BLaER1 treated with 17β-estradiol and CSF1 and Interleukin-3, amounts not matched to agents 10 nM and 100 nM (cell line): ENCODE data around the gene ING1.

ENCODE experiments used
- H3K27ac ChIP-seq, 11 experiments: shearing (Covaris generic); formaldehyde crosslinking; 2 replicates each; pipeline ENCODE4 v1.8.1; 2022
- H3K27me3 ChIP-seq, 11 experiments: shearing (Covaris generic); formaldehyde crosslinking; 2 replicates each; pipeline ENCODE4 v1.8.1; 2022
- H3K36me3 ChIP-seq, 11 experiments: shearing (Covaris generic); formaldehyde crosslinking; 2 replicates each; pipeline ENCODE4 v1.8.1; 2022
- H3K4me1 ChIP-seq, 10 experiments: shearing (Covaris generic); formaldehyde crosslinking; 2 replicates each; pipeline ENCODE4 v1.8.1; 2022
- H3K4me2 ChIP-seq, 11 experiments: shearing (Covaris generic); formaldehyde crosslinking; 2 replicates each; pipeline ENCODE4 v1.8.1; 2022
- H3K4me3 ChIP-seq, 10 experiments: shearing (Covaris generic); formaldehyde crosslinking; 2 replicates each; pipeline ENCODE4 v1.8.1; 2022
- H3K9ac ChIP-seq, 11 experiments: shearing (Covaris generic); formaldehyde crosslinking; 2 replicates each; pipeline ENCODE4 v1.8.1; 2022
- H3K9me3 ChIP-seq, 11 experiments: shearing (Covaris generic); formaldehyde crosslinking; replicated peaks in 1 of 11; 2 replicates each; pipeline ENCODE4 v1.8.1; 2022
- H4K20me1 ChIP-seq, 11 experiments: shearing (Covaris generic); formaldehyde crosslinking; 2 replicates each; pipeline ENCODE4 v1.8.1; 2022
- Cebpa-rat ChIP-seq, 11 experiments: shearing (Covaris generic); IDR thresholded peaks; 2 replicates each; pipeline ENCODE4 v1.8.1; 2022

Gene ING1

DNA sequence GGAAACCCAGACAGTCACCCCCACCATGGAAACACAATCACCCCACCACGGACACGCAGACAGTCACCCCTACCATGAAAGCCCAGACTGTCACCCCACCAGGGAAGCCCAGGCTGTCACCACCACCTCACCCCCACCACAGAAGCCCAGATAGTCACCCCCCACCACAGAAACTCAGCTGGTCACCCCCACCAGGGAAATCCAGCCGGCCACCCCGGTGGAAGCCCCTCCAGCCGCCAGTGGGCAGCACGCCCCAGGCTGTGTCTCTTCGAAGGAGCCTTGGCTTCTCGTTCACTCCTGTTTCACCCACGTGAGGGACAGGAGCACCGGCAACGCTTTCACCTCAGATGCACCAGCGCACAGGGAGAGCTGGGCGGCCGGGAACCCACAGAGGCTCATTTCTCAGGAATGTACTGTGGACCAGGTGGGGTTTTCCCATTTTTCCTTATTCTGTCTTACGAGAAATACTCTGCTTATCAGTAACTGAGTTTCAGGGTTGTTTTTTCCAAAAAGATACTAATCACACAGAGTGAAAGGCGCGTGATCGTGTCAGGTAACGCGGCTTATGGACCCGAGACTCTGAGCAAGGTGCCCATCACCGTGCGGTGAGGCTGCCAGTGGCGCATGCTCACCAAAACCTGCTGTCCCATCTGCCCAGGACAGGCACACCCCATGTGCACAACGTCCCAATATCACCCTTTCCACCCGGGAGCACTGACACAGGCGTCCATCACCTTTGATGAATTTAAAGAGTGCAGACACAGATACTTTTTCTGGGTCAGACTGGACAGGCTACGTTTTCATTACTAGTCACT, 35.6 kb upstream of the ING1 start:
- H3K36me3 ChIP-seq, result peaks cover 31 to 55% (median 44%) of the 10 kb centered on the region in 11 experiments

DNA sequence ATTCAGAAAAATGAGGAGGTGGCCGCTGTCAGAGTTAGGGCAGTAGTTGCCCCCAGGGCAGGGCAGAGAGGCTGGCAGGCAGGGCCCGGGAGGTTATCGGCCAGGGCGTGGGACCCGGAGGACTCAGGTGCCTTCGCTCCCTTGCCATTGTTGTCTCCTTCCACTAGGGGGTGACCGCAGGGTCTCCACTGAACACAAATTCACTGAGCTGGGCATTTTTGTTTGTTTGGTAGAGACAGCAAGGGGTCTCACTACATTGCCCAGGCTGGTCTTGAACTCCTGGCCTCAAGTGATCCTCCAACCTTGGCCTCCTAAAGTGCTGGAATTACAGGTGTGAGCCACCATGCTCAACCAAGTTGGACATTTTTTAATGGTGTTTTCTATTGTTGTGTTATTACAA, 32.6 kb upstream of the ING1 start:
- H3K36me3 ChIP-seq, result peaks cover 54 to 77% (median 61%) of the 10 kb centered on the region in 11 experiments
- H3K27me3 ChIP-seq, result no peaks in the 10 kb centered on the region
- H3K4me3 ChIP-seq, result no peak overlapping the region
- H3K4me1 ChIP-seq, result peaks cover 24 to 44% (median 34%) of the 10 kb centered on the region in 10 experiments
- H3K9ac ChIP-seq, result no peak overlapping the region
- TF ChIP-seq Cebpa-rat (IDR thresholded peaks at IDR 0.05), result no peak
- H3K27ac ChIP-seq, result peak overlapping the region in 1 of 11 experiments; percentile 36; a peak in 1 of 22 replicates
- no peaks in the 10 kb centered on the region for H3K9me3 ChIP-seq
- H3K4me2 ChIP-seq, result peak overlapping the region in 7 of 11 experiments; percentile 10 to 43 (median 17); a peak in 7 of 22 replicates
- H4K20me1 ChIP-seq, result peaks cover 0 to 53% (median 34%) of the 10 kb centered on the region in 11 experiments; a peak in 17 of 22 replicates

More for the DNA sequence above, 35.6 kb upstream of the ING1 start:
- no peak overlapping the region for H3K4me3 ChIP-seq
- H3K9ac ChIP-seq, result peak overlapping the region in 1 of 11 experiments; percentile 32; a peak in 1 of 22 replicates
- peak overlapping the region in 5 of 11 experiments; percentile 17 to 87 (median 49); a peak in 7 of 22 replicates for H3K27ac ChIP-seq
- no peaks in the 10 kb centered on the region for H3K27me3 ChIP-seq
- peaks cover 5 to 8% (median 7%) of the 10 kb centered on the region in 11 experiments; a peak in 15 of 22 replicates for H3K9me3 ChIP-seq
- TF ChIP-seq Cebpa-rat (IDR thresholded peaks at IDR 0.05), result no peak
- peaks cover 0 to 52% (median 33%) of the 10 kb centered on the region in 11 experiments; a peak in 17 of 22 replicates for H4K20me1 ChIP-seq
- H3K4me1 ChIP-seq, result peaks cover 28 to 48% (median 38%) of the 10 kb centered on the region in 10 experiments
- peak overlapping the region; percentile 35 to 96 (median 86); a peak in 20 of 22 replicates for H3K4me2 ChIP-seq

- TF ChIP-seq Cebpa-rat (IDR thresholded peaks at IDR 0.05), result no peak
- Histone ChIP-seq H3K4me2 (no peak overlapping the region), H4K20me1 (peaks cover 0 to 47% (median 22%) of the 10 kb centered on the region in 11 experiments; a peak in 17 of 22 replicates), H3K9ac (no peak overlapping the region), H3K4me1 (peaks cover 13 to 32% (median 22%) of the 10 kb centered on the region in 10 experiments), H3K9me3 (no peaks in the 10 kb centered on the region), H3K27ac (no peak overlapping the region), H3K36me3 (peaks cover 66 to 88% (median 73%) of the 10 kb centered on the region in 11 experiments), H3K4me3 (no peak overlapping the region), H3K27me3 (no peaks in the 10 kb centered on the region)
Measured at GRCh38 chr13:110681868-110682550, 31.5 kb upstream of the ING1 start.

- Histone ChIP-seq H3K4me3 (no peak overlapping the region), H3K27me3 (no peaks in the 10 kb centered on the region), H3K9ac (no peak overlapping the region; a peak in 1 of 22 replicates), H3K27ac (no peak overlapping the region), H4K20me1 (peaks cover 0 to 42% (median 19%) of the 10 kb centered on the region in 11 experiments; a peak in 14 of 22 replicates), H3K4me1 (peaks cover 6 to 25% (median 15%) of the 10 kb centered on the region in 10 experiments), H3K4me2 (no peak overlapping the region), H3K9me3 (no peaks in the 10 kb centered on the region), H3K36me3 (peaks cover 73 to 96% (median 80%) of the 10 kb centered on the region in 11 experiments)
- TF ChIP-seq Cebpa-rat (IDR thresholded peaks at IDR 0.05), result no peak
Measured at GRCh38 chr13:110682746-110683145, 30.8 kb upstream of the ING1 start.

DNA sequence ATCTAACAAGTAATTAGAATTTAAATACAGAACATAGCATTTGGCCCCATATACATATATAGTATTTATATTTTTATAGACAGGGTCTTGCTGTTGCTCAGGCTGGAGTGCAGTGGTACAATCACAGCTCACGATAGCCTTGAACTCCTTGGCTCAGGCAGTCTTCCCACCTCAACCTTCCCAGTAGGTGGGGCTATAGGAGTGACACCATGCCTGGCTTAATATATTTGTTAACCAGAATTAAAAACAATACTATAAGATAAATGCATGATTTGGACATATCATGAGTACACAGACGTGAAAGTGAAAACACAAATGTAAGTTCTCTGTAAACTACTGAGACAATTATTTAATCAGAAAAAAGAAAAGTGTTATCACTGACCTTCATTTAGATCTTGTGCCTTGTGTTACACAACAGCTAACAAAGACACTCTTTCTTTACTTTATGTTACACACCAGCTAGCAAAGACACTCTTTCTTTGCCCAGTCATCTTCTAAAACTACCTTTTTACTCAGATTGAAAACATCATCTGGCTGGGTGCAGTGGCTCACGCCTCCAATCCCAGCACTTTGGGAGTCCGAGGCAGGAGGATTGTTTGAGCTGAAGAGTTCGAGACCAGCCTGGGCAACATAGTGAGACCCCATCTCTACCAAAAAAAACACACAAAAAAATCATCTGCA, 30.2 kb upstream of the ING1 start:
- Histone ChIP-seq H3K27ac (no peak overlapping the region), H3K4me1 (peaks cover 0 to 19% (median 12%) of the 10 kb centered on the region in 10 experiments; a peak in 14 of 20 replicates)
- TF ChIP-seq Cebpa-rat (IDR thresholded peaks at IDR 0.05), result no peak

GRCh38 chr13:110683921-110684320, 29.6 kb upstream of the ING1 start:
- H3K9ac ChIP-seq, result no peak overlapping the region
- TF ChIP-seq Cebpa-rat (IDR thresholded peaks at IDR 0.05), result no peak
- peaks cover 0 to 41% (median 12%) of the 10 kb centered on the region in 11 experiments; a peak in 12 of 22 replicates for H4K20me1 ChIP-seq
- no peak overlapping the region for H3K4me3 ChIP-seq
- H3K27me3 ChIP-seq, result no peaks in the 10 kb centered on the region
- no peak overlapping the region for H3K4me2 ChIP-seq
- peaks cover 0 to 15% (median 9%) of the 10 kb centered on the region in 10 experiments; a peak in 12 of 20 replicates for H3K4me1 ChIP-seq
- H3K9me3 ChIP-seq, result no peaks in the 10 kb centered on the region
- no peak overlapping the region for H3K27ac ChIP-seq
- H3K36me3 ChIP-seq, result peaks cover 74 to 97% (median 81%) of the 10 kb centered on the region in 11 experiments

More for the DNA sequence above, 30.2 kb upstream of the ING1 start:
- peaks cover 0 to 42% (median 13%) of the 10 kb centered on the region in 11 experiments; a peak in 14 of 22 replicates for H4K20me1 ChIP-seq
- H3K4me2 ChIP-seq, result no peak overlapping the region
- no peaks in the 10 kb centered on the region for H3K9me3 ChIP-seq
- no peaks in the 10 kb centered on the region for H3K27me3 ChIP-seq
- H3K36me3 ChIP-seq, result peaks cover 73 to 97% (median 83%) of the 10 kb centered on the region in 11 experiments
- H3K4me3 ChIP-seq, result no peak overlapping the region
- H3K9ac ChIP-seq, result no peak overlapping the region

DNA sequence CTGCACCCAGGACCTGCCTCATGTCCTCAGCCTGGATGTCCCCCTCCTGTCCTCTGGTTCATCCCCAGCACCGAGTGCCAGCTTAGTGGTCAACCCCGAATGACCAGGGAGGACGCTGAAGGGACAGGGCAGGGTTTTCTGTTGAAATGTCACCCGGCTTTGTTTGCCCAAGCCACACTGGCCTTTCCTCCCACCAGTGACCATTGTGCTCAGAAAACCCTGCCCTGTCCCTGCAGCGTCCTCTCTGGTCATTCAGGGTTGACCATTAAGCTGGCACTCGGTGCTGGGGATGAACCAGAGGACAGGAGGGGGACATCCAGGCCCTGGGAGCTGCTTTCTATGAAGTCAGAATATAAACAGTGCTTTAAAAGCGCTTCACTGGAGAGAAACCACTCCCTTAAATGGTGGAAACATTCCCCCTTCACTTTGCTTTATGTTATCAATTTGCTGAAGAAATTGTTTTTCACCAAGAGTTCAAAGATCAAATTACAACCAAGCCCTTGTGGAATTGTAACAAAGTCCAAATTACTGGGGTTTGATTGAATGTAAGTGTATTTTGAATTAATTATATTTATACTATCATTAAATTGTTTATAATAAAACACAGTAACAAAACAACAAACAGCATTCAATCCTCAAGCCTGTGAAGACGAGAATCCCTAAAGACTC, 29.0 kb upstream of the ING1 start:
- peaks cover 0 to 15% (median 9%) of the 10 kb centered on the region in 10 experiments; a peak in 12 of 20 replicates for H3K4me1 ChIP-seq
- TF ChIP-seq Cebpa-rat (IDR thresholded peaks at IDR 0.05), result no peak
- H3K9ac ChIP-seq, result no peak overlapping the region
- peaks cover 0 to 43% (median 12%) of the 10 kb centered on the region in 11 experiments; a peak in 11 of 22 replicates for H4K20me1 ChIP-seq
- H3K27me3 ChIP-seq, result no peaks in the 10 kb centered on the region
- no peak overlapping the region for H3K27ac ChIP-seq
- peaks cover 76 to 98% (median 84%) of the 10 kb centered on the region in 11 experiments for H3K36me3 ChIP-seq
- no peak overlapping the region for H3K4me2 ChIP-seq
- no peaks in the 10 kb centered on the region for H3K9me3 ChIP-seq
- H3K4me3 ChIP-seq, result no peak overlapping the region
